SK-N-SH (cell line): ENCODE data around the gene IER2. TPM values are rescaled to one million over a fixed set of nuclear protein-coding genes. Genes with fewer than 3 reads are reported as not detected.

Experiments used
- CHD2 ChIP-seq: fragments of 150-350 bp; IDR thresholded peaks from 2 replicates; pipeline ENCODE4 v1.6.1; 2018; ENCODE audit warnings: low read length; ENCODE audit not compliant: partially characterized antibody
- CTCF ChIP-seq: fragments of 200-600 bp; sonication (generic); IDR thresholded peaks from 2 replicates; pipeline ENCODE4 v1.6.1; 2017; ENCODE audit warnings: antibody characterized with exemption, mild to moderate bottlenecking, moderate library complexity
- EP300 ChIP-seq, 2 experiments: IDR thresholded peaks; 2 replicates each; pipeline versions ENCODE4 v1.4.0 to v1.6.1; 2012; ENCODE audit warnings: borderline replicate concordance in 1 of 2, low read depth in 1 of 2, low read length in 1 of 2
- FOXM1 ChIP-seq: IDR thresholded peaks from 2 replicates; pipeline ENCODE4 v1.4.0; 2012; ENCODE audit warnings: low read depth, mild to moderate bottlenecking
- IRF3 ChIP-seq: fragments of 150-350 bp; IDR thresholded peaks from 2 replicates; pipeline ENCODE4 v1.6.1; 2016; ENCODE audit warnings: mild to moderate bottlenecking, low read depth, low read length
- JUND ChIP-seq: IDR thresholded peaks from 2 replicates; pipeline ENCODE4 v1.4.0; 2012
- MEF2A ChIP-seq: IDR thresholded peaks from 2 replicates; pipeline ENCODE4 v1.4.0; 2012; ENCODE audit warnings: low read depth, borderline replicate concordance
- REST ChIP-seq: IDR thresholded peaks from 2 replicates; pipeline ENCODE4 v1.6.1; 2012; ENCODE audit warnings: mild to moderate bottlenecking, low read depth, low read length, moderate library complexity
- RFX5 ChIP-seq: IDR thresholded peaks from 2 replicates; pipeline ENCODE4 v1.6.1; 2012; ENCODE audit warnings: mild to moderate bottlenecking, improper control_type of control experiment, low read length
- SMC3 ChIP-seq: IDR thresholded peaks from 2 replicates; pipeline ENCODE4 v1.6.1; 2012; ENCODE audit warnings: low read depth, low read length, improper control_type of control experiment
- TAF1 ChIP-seq: IDR thresholded peaks from 2 replicates; pipeline ENCODE4 v1.6.1; 2012; ENCODE audit warnings: low read depth, mild to moderate bottlenecking, low read length, moderate library complexity, borderline replicate concordance
- YY1 ChIP-seq: IDR thresholded peaks from 2 replicates; pipeline ENCODE4 v1.4.0; 2012; ENCODE audit warnings: low read depth, mild to moderate bottlenecking
- polyA plus RNA-seq, 3 experiments: library from polyadenylated mRNA; depleted of rRNA; stranded (reverse); fragments of >200 nt; gene quantifications; 2 replicates each; pipeline ENCODE4 v1.2.3, GENCODE V29; 2012

IER2 gene
- polyA plus RNA-seq, 1 of the 3 experiments (the other 2 are of a cell fraction) = 115 TPM

- TF ChIP-seq REST (0 out of 2 replicates have a peak, but pooled peaks have one; percentile 51), EP300 (IDR thresholded peaks at IDR 0.05; ENCODE audit: borderline replicate concordance in 1 of 2, low read depth in 1 of 2, low read length in 1 of 2) (no peak), JUND (no peak), SMC3 (no peak), MEF2A (no peak), YY1 (peak; percentile 81), CTCF (no peak), CHD2 (peak; percentile 50), FOXM1 (no peak), TAF1 (peak; percentile 88), RFX5 (no peak), IRF3 (no peak)
These were observed 32.3 kb upstream of the IER2 start, which contains the start of gene NACC1 (continued) for GRCh38 chr19:13117772-13118423.
